WTC11 (cell line): ENCODE results near the gene DLG1. TPM values are rescaled to one million over a fixed set of nuclear protein-coding genes. Genes with fewer than 3 reads are reported as not detected.

Experiments used
- ATAC-seq: fragments of 200-7000 bp; cut with Tn5 transposase; 2 replicates; pipeline ENCODE4 v1.10.0; 2021; ENCODE audit warnings: mild to moderate bottlenecking, moderate library complexity
- CTCF ChIA-PET: fragments of 300-600 bp; sonication (Branson Sonifier 250); formaldehyde crosslinking; loops from one replicate; lab custom pipeline; 2021; ENCODE audit warnings: antibody characterized with exemption; lab: Charles Lee
- POLR2A ChIA-PET: fragments of 350-600 bp; sonication (Branson Sonifier 250); formaldehyde crosslinking; loops from one replicate; lab custom pipeline; 2021; ENCODE audit warnings: antibody characterized with exemption; lab: Charles Lee
- DNase-seq: peaks from one replicate; pipeline ENCODE4 v3.0.0; 2021; ENCODE audit warnings: low spot score
- H3K27ac Mint-ChIP-seq: 2 replicates; pipeline ENCODE4 v1.8.0; 2021; ENCODE audit warnings: mixed read lengths
- H3K27me3 Mint-ChIP-seq: 2 replicates; pipeline ENCODE4 v1.8.0; 2021; ENCODE audit warnings: low read depth, mild to moderate bottlenecking, moderate library complexity, mixed read lengths
- H3K36me3 Mint-ChIP-seq: 2 replicates; pipeline ENCODE4 v1.8.0; 2021; ENCODE audit warnings: mixed read lengths
- H3K4me1 Mint-ChIP-seq: 2 replicates; pipeline ENCODE4 v1.8.0; 2022; ENCODE audit warnings: mixed read lengths
- H3K4me3 Mint-ChIP-seq: 2 replicates; pipeline ENCODE4 v1.8.0; 2021; ENCODE audit warnings: mild to moderate bottlenecking, moderate library complexity, mixed read lengths
- H3K9me3 Mint-ChIP-seq: 2 replicates; pipeline ENCODE4 v1.8.0; 2021; ENCODE audit warnings: mixed read lengths
- ATF1 ChIP-seq: sonication (generic); formaldehyde crosslinking; IDR thresholded peaks from 2 replicates; pipeline ENCODE4 v1.8.1; 2023; ENCODE audit warnings: mild to moderate bottlenecking, moderate library complexity, missing genetic modification reagents
- CREM ChIP-seq: sonication (generic); formaldehyde crosslinking; IDR thresholded peaks from 2 replicates; pipeline ENCODE4 v1.8.1; 2022; ENCODE audit warnings: mild to moderate bottlenecking, missing genetic modification reagents, moderate library complexity
- FOXK1 ChIP-seq: sonication (generic); formaldehyde crosslinking; IDR thresholded peaks from 2 replicates; pipeline ENCODE4 v1.8.0; 2022; ENCODE audit warnings: mild to moderate bottlenecking, moderate library complexity, missing genetic modification reagents
- JAZF1 ChIP-seq: fragments of 250-450 bp; sonication (Bioruptor Pico); IDR thresholded peaks from 2 replicates; pipeline ENCODE4 v1.9.0; 2021; ENCODE audit warnings: moderate library complexity, mild to moderate bottlenecking, inconsistent platforms
- OVOL2 ChIP-seq: fragments of 250-450 bp; sonication (Bioruptor Pico); IDR thresholded peaks from 2 replicates; pipeline ENCODE4 v1.9.0; 2021; ENCODE audit warnings: mild to moderate bottlenecking, borderline replicate concordance
- TP53 ChIP-seq: sonication (generic); formaldehyde crosslinking; IDR thresholded peaks from 2 replicates; pipeline ENCODE4 v1.8.1; 2023; ENCODE audit warnings: mild to moderate bottlenecking, missing genetic modification reagents
- ZNF121 ChIP-seq: sonication (generic); formaldehyde crosslinking; IDR thresholded peaks from 2 replicates; pipeline ENCODE4 v1.8.0; 2023; ENCODE audit warnings: missing genetic modification reagents
- ZNF263 ChIP-seq: sonication (generic); formaldehyde crosslinking; IDR thresholded peaks from 2 replicates; pipeline ENCODE4 v1.8.1; 2022; ENCODE audit warnings: low read depth, mild to moderate bottlenecking, moderate library complexity, missing genetic modification reagents
- total RNA-seq: library from RNA; stranded (reverse); gene quantifications from 3 replicates; pipeline ENCODE4 v1.2.3, GENCODE V29; 2021
- TF ChIP-seq, protein P1 (sequence below): fragments of 250-450 bp; sonication (Bioruptor Pico); IDR thresholded peaks from 2 replicates; pipeline ENCODE4 v1.9.0; 2021; ENCODE audit warnings: moderate library complexity, mild to moderate bottlenecking, inconsistent platforms, borderline replicate concordance
- TF ChIP-seq, protein P2 (sequence below): sonication (generic); formaldehyde crosslinking; conservative IDR thresholded peaks from 2 replicates; pipeline ENCODE4 v1.8.1; 2022; ENCODE audit warnings: mild to moderate bottlenecking, missing genetic modification reagents
- TF ChIP-seq, protein P3 (sequence below): fragments of 250-450 bp; sonication (Bioruptor Pico); IDR thresholded peaks from 2 replicates; pipeline ENCODE4 v1.8.0; 2021; ENCODE audit warnings: mild to moderate bottlenecking
- TF ChIP-seq, protein P4 (sequence below): sonication (generic); formaldehyde crosslinking; IDR thresholded peaks from 2 replicates; pipeline ENCODE4 v1.8.1; 2023; ENCODE audit warnings: mild to moderate bottlenecking, missing genetic modification reagents, moderate library complexity
- TF ChIP-seq, protein P5 (sequence below): sonication (generic); formaldehyde crosslinking; IDR thresholded peaks from 2 replicates; pipeline ENCODE4 v1.8.1; 2022; ENCODE audit warnings: mild to moderate bottlenecking, missing genetic modification reagents, moderate library complexity, borderline replicate concordance
- TF ChIP-seq, protein P6 (sequence below): fragments of 200-600 bp; IDR thresholded peaks from 2 replicates; pipeline ENCODE4 v1.8.0; 2022; ENCODE audit warnings: antibody characterized with exemption

DLG1 gene
- total RNA-seq, 1 experiment from 2014 or later, result 81.1 TPM

DNA sequence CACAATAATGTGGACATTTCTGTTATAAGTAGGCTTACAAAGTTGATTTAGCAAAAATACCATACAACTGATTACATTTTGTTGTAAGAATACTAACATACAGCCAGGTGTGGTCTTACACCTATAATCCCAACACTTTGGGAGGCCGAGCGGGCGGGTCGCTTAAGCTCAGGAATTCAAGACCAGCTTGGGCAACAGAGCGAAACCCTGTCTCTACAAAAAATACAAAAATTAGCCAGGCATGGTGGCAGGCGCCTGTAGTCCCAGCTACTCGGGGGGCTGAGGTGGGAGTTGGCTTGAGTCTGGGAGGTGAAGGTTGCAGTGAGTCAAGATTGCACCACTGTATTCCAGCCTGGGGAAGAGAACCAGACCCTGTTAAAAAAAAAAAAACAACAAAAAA is 67.1 kb downstream of the DLG1 start (continued):
- TF ChIP-seq ATF1, result no peak
- TF ChIP-seq, protein P1, sequence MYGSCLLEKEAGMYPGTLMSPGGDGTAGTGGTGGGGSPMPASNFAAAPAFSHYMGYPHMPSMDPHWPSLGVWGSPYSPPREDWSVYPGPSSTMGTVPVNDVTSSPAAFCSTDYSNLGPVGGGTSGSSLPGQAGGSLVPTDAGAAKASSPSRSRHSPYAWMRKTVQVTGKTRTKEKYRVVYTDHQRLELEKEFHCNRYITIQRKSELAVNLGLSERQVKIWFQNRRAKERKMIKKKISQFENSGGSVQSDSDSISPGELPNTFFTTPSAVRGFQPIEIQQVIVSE, result no peak
- TF ChIP-seq, protein P2, sequence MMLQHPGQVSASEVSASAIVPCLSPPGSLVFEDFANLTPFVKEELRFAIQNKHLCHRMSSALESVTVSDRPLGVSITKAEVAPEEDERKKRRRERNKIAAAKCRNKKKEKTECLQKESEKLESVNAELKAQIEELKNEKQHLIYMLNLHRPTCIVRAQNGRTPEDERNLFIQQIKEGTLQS (CRISPR knock-in tag), result no peak
- TF ChIP-seq, protein P3, sequence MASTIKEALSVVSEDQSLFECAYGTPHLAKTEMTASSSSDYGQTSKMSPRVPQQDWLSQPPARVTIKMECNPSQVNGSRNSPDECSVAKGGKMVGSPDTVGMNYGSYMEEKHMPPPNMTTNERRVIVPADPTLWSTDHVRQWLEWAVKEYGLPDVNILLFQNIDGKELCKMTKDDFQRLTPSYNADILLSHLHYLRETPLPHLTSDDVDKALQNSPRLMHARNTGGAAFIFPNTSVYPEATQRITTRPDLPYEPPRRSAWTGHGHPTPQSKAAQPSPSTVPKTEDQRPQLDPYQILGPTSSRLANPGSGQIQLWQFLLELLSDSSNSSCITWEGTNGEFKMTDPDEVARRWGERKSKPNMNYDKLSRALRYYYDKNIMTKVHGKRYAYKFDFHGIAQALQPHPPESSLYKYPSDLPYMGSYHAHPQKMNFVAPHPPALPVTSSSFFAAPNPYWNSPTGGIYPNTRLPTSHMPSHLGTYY (CRISPR knock-in tag), result no peak
- no peak for TF ChIP-seq FOXK1

DNA sequence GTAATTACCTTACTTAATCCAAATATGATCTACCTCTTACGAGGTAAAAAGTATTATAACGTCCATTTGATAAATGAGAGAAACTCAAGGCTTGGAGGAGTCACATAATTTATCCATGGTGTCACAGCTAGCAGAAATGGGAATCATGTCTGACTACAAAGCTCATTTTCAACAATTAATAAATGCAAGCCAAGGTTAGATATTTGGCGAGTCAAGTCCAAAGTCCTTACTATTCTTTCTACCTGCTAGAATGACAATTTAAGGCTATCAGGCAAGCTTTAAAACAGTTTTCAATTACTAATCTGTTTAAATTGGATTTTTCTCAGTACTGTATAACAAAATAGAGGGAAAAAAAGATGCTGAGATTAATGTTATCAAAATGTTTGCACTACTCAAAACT is 68.6 kb downstream of the DLG1 start:
- no peak overlapping the region for H3K4me3 Mint-ChIP-seq
- no peaks in the 10 kb centered on the region for H3K27me3 Mint-ChIP-seq
- peaks cover 39% of the 10 kb centered on the region for H3K4me1 Mint-ChIP-seq
- no peak for TF ChIP-seq OVOL2
- TF ChIP-seq TP53 (CRISPR knock-in tag), result no peak
- TF ChIP-seq ZNF121, result no peak
- no peak for TF ChIP-seq CREM (CRISPR knock-in tag)
- TF ChIP-seq, protein P4, sequence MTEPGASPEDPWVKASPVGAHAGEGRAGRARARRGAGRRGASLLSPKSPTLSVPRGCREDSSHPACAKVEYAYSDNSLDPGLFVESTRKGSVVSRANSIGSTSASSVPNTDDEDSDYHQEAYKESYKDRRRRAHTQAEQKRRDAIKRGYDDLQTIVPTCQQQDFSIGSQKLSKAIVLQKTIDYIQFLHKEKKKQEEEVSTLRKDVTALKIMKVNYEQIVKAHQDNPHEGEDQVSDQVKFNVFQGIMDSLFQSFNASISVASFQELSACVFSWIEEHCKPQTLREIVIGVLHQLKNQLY (CRISPR knock-in tag), result no peak
- DNase-seq (no peak), ATAC-seq (no peak)
- CTCF ChIA-PET, result no interaction called here
- no peaks in the 10 kb centered on the region for H3K9me3 Mint-ChIP-seq
- POLR2A ChIA-PET, result interaction anchor here (0.6 kb wide), 1 partner anchor 20 kb away, joined by 3 read pairs; no protein-coding TSS in a partner anchor
- no peak overlapping the region for H3K27ac Mint-ChIP-seq
- no peaks in the 10 kb centered on the region for H3K36me3 Mint-ChIP-seq

DNA sequence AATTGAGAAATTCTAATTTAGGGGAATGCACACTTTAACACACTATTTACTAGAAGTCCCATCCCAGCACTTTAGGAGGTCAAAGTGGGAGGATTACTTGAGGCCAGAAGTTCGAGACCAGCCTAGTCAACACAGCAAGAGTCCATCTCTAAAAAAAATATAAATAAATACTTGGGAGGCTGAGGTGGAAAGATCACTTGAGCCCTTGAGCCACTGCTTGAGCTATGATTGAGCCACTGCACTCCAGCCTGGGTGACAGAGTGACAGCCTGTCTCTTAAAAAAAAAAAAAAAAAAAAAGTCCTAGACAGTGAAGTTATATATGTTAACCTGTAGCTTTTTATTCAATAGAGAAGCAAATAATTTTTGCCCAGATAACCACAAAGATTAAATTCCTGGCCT is 69.2 kb downstream of the DLG1 start:
- no peak overlapping the region for H3K4me3 Mint-ChIP-seq
- H3K4me1 Mint-ChIP-seq, result peaks cover 40% of the 10 kb centered on the region
- H3K36me3 Mint-ChIP-seq, result no peaks in the 10 kb centered on the region
- ChIA-PET CTCF (interaction anchor here (0.6 kb wide), 1 partner anchor 250 kb away, joined by 3 read pairs; no protein-coding TSS in a partner anchor), POLR2A (interaction anchor here (0.6 kb wide), 1 partner anchor 21 kb away, joined by 3 read pairs; no protein-coding TSS in a partner anchor)
- H3K27ac Mint-ChIP-seq, result no peak overlapping the region
- ATAC-seq (no peak), DNase-seq (no peak)
- H3K27me3 Mint-ChIP-seq, result no peaks in the 10 kb centered on the region
- TF ChIP-seq, protein P5, sequence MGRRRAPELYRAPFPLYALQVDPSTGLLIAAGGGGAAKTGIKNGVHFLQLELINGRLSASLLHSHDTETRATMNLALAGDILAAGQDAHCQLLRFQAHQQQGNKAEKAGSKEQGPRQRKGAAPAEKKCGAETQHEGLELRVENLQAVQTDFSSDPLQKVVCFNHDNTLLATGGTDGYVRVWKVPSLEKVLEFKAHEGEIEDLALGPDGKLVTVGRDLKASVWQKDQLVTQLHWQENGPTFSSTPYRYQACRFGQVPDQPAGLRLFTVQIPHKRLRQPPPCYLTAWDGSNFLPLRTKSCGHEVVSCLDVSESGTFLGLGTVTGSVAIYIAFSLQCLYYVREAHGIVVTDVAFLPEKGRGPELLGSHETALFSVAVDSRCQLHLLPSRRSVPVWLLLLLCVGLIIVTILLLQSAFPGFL (CRISPR knock-in tag), result no peak
- TF ChIP-seq, protein P2 (CRISPR knock-in tag), result no peak
- TF ChIP-seq, protein P6, sequence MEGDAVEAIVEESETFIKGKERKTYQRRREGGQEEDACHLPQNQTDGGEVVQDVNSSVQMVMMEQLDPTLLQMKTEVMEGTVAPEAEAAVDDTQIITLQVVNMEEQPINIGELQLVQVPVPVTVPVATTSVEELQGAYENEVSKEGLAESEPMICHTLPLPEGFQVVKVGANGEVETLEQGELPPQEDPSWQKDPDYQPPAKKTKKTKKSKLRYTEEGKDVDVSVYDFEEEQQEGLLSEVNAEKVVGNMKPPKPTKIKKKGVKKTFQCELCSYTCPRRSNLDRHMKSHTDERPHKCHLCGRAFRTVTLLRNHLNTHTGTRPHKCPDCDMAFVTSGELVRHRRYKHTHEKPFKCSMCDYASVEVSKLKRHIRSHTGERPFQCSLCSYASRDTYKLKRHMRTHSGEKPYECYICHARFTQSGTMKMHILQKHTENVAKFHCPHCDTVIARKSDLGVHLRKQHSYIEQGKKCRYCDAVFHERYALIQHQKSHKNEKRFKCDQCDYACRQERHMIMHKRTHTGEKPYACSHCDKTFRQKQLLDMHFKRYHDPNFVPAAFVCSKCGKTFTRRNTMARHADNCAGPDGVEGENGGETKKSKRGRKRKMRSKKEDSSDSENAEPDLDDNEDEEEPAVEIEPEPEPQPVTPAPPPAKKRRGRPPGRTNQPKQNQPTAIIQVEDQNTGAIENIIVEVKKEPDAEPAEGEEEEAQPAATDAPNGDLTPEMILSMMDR, result no peak
- no peaks in the 10 kb centered on the region for H3K9me3 Mint-ChIP-seq

DNA sequence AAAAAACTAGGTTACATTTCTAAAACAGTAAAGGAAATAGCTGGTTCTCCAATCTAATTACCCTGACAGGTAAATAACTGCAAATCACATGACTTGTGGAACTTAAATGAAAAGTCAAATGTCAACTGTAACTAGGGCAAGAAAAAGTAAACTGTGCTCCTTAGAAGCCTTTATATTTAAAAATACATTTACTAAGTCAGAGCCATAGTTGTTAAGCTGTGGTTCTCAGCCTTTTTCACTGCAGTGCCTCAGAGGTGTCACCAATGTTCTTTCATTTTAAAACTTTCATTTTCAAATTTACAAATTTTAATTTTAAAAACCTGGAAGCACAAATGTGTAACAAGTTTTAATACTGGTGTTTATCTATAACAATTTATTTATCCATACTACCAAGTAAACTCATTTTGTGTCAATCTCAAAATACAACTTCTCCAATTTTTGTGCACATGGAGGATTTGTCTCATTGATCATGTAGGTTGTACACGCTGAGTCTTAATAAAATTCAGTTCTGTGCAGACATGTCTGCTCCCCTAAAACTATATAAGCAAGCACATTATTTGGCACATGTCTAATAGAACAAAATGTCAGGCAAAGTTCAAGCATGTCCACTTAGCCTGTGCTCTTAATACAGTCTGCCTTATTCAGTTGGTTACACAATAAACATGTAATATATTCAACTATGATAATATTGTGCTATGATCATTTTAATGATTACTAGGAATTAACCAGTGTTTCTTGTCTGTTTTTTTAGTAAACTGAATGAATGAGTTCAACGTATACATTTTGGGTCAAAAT is 70.4 kb downstream of the DLG1 start:
- H3K4me1 Mint-ChIP-seq, result peaks cover 45% of the 10 kb centered on the region
- TF ChIP-seq ZNF263 (CRISPR knock-in tag), result no peak
- no peak for TF ChIP-seq JAZF1
- ChIA-PET CTCF (no interaction called here), POLR2A (interaction anchor here (0.8 kb wide), 1 partner anchor 286 kb away, joined by 3 read pairs; the partner anchor contains the start of gene NCBP2)
- H3K9me3 Mint-ChIP-seq, result no peaks in the 10 kb centered on the region
- DNase-seq, result no peak
- no peak for ATAC-seq
- no peak overlapping the region for H3K27ac Mint-ChIP-seq
- H3K36me3 Mint-ChIP-seq, result no peaks in the 10 kb centered on the region
- H3K4me3 Mint-ChIP-seq, result no peak overlapping the region
- H3K27me3 Mint-ChIP-seq, result no peaks in the 10 kb centered on the region
